Neural crest cell (in vitro differentiated cells): ENCODE data around the gene FAM184B. TPM values are rescaled to one million over a fixed set of nuclear protein-coding genes. Genes with fewer than 3 reads are reported as not detected.
"Not testable (repeated sequence)": the region's sequence is repeated elsewhere in the genome, so short reads cannot be mapped to it uniquely, and the experiment has no call there.

ENCODE experiments used
- DNase-seq: peaks from one replicate; pipeline ENCODE4 v3.0.0; 2021; ENCODE audit warnings: low read depth, mixed read lengths, low spot score
- H3K27ac Mint-ChIP-seq: one replicate; pipeline ENCODE4 v1.8.0; 2021; ENCODE audit warnings: mild to moderate bottlenecking, mixed read lengths; ENCODE audit not compliant: unreplicated experiment
- H3K27me3 Mint-ChIP-seq: 2 replicates; pipeline ENCODE4 v1.8.0; 2021; ENCODE audit warnings: low read depth, mild to moderate bottlenecking, mixed read lengths
- H3K36me3 Mint-ChIP-seq: 2 replicates; pipeline ENCODE4 v1.8.0; 2021; ENCODE audit warnings: low read depth, mild to moderate bottlenecking, mixed read lengths
- H3K4me1 Mint-ChIP-seq: 2 replicates; pipeline ENCODE4 v1.8.0; 2021; ENCODE audit warnings: mixed read lengths
- H3K4me3 Mint-ChIP-seq: one replicate; pipeline ENCODE4 v1.8.0; 2021; ENCODE audit warnings: mild to moderate bottlenecking, mixed read lengths
- H3K9me3 Mint-ChIP-seq: 2 replicates; pipeline ENCODE4 v1.8.0; 2021; ENCODE audit warnings: mixed read lengths
- total RNA-seq: library from RNA; stranded (reverse); gene quantifications from 2 replicates; pipeline ENCODE4 v1.2.1, GENCODE V29; 2021
- TF ChIP-seq, protein P1 (sequence below): fragments of 200-600 bp; sonication (generic); conservative IDR thresholded peaks from 2 replicates; pipeline ENCODE4 v1.5.0; 2021; ENCODE audit warnings: antibody characterized with exemption, mild to moderate bottlenecking

FAM184B gene
- total RNA-seq, 1 donor from 2014 or later, result 0.12 TPM

DNA sequence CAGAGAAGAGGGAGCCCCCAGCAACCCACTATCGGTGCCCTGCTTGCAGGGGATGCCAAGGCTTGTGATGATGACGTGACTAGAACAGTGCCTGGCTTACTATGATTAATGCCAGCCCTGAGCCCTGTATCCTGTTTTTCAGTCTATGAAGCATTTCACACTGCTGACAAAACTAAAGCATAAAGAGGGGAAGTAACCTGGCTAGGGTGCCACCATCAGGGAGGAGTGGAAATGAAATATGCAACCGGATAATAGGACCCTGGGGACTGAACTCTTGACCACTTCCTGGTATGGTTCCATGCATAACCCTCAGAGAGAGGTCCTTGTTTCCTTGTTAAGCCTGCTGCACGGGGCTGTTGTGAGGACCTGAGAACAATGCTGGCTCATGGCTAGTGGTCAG is 116.7 kb downstream of the FAM184B start:
- H3K4me1 Mint-ChIP-seq, result no peaks in the 10 kb centered on the region
- no peak overlapping the region for H3K4me3 Mint-ChIP-seq
- DNase-seq, result no peak
- TF ChIP-seq, protein P1, sequence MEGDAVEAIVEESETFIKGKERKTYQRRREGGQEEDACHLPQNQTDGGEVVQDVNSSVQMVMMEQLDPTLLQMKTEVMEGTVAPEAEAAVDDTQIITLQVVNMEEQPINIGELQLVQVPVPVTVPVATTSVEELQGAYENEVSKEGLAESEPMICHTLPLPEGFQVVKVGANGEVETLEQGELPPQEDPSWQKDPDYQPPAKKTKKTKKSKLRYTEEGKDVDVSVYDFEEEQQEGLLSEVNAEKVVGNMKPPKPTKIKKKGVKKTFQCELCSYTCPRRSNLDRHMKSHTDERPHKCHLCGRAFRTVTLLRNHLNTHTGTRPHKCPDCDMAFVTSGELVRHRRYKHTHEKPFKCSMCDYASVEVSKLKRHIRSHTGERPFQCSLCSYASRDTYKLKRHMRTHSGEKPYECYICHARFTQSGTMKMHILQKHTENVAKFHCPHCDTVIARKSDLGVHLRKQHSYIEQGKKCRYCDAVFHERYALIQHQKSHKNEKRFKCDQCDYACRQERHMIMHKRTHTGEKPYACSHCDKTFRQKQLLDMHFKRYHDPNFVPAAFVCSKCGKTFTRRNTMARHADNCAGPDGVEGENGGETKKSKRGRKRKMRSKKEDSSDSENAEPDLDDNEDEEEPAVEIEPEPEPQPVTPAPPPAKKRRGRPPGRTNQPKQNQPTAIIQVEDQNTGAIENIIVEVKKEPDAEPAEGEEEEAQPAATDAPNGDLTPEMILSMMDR, result no peak
- no peak overlapping the region for H3K27ac Mint-ChIP-seq
- H3K36me3 Mint-ChIP-seq, result no peaks in the 10 kb centered on the region
- H3K27me3 Mint-ChIP-seq, result peaks cover 2% of the 10 kb centered on the region
- H3K9me3 Mint-ChIP-seq, result no peaks in the 10 kb centered on the region

DNA sequence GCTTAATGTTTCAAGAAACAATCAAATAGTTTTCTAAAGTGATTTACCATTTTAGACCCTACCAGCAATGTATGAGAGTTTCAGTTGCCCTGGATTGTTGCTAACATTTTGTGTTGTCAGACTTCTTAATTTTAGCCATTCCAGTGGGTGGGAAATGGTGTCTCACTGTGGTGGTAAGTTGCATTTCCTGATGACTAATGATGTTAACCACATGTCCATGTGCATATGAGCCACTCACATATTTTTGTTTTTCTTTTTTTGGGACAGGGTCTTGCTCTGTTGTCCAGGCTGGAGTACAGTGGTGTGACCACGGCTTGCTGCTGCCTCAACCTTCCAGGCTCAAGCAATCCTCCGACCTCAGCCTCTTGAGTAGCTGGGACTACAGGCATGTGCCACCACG is 118.7 kb downstream of the FAM184B start:
- H3K36me3 Mint-ChIP-seq, result no peaks in the 10 kb centered on the region
- no peak for DNase-seq
- H3K9me3 Mint-ChIP-seq, result no peaks in the 10 kb centered on the region
- no peaks in the 10 kb centered on the region for H3K4me1 Mint-ChIP-seq
- no peak overlapping the region for H3K4me3 Mint-ChIP-seq
- no peak overlapping the region for H3K27ac Mint-ChIP-seq
- peaks cover 2% of the 10 kb centered on the region for H3K27me3 Mint-ChIP-seq
- TF ChIP-seq, protein P1, result no peak

DNA sequence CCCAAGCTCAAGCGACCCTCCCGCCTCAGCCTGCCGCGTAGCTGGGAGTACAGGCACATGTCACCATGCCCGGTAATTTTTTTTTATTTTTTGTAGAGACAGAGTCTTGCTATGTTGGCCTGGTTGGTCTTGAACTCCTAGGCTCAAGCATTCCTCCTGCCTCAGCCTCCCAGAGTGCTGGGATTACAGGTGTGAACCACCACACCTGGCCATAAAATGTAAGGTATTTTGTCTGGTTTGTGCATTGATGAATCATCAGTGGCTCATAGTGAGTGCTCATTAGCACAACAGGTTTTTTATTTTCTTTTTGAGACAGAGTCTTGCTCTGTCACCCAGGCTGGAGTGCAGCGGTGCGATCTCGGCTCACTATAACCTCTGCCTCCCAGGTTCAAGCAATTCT is 122.2 kb downstream of the FAM184B start:
- H3K36me3 Mint-ChIP-seq, H3K9me3 Mint-ChIP-seq, H3K27me3 Mint-ChIP-seq, DNase-seq, H3K4me1 Mint-ChIP-seq, H3K27ac Mint-ChIP-seq, H3K4me3 Mint-ChIP-seq: not testable (repeated sequence)

DNA sequence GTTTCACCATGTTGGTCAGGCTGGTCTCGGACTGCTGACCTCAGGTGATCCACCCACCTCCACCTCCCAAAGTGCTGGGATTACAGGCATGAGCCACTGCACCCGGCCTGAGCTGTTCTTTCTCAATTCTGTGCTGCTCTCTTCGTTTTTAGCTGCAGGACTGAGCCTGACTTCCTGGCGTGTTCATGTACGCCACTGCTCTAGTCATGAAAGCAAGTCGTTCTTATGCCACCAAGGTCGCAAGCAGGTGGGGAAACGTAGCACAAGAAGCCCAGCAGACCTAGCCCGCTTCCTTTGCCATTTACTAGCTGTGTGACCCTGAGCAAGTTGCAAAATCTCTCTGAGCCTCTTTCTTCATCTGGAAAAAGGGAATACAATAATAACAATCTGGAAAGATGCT is 123.6 kb downstream of the FAM184B start:
- Mint-ChIP-seq H3K4me1 (peaks cover 4% of the 10 kb centered on the region), H3K4me3 (no peak overlapping the region), H3K36me3 (no peaks in the 10 kb centered on the region), H3K9me3 (no peaks in the 10 kb centered on the region), H3K27ac (no peak overlapping the region), H3K27me3 (no peaks in the 10 kb centered on the region)
- TF ChIP-seq, protein P1, result no peak
- no peak for DNase-seq

DNA sequence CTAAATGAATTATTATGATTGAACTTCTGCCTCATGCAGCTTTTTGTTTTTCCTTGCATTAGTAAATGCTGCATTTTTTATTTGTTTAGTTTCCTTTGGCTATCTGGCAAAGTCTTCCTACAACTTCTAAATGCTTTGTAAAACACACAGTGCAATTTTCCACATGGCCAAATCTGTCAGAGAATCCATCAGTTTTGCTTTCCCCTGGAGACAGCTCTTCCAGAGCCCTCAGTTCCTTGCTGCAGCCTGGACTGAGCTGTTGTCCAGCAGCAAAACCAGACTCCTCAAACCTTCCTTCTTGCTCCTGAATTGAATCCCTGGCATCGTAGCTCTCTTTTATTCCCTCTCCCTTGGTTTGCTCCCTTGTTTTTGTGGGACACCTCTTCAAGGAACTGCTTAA is 124.3 kb downstream of the FAM184B start:
- H3K9me3 Mint-ChIP-seq, result no peaks in the 10 kb centered on the region
- TF ChIP-seq, protein P1, result no peak
- no peak for DNase-seq
- no peaks in the 10 kb centered on the region for H3K27me3 Mint-ChIP-seq
- H3K4me3 Mint-ChIP-seq, result no peak overlapping the region
- H3K27ac Mint-ChIP-seq, result no peak overlapping the region
- H3K4me1 Mint-ChIP-seq, result peaks cover 4% of the 10 kb centered on the region
- H3K36me3 Mint-ChIP-seq, result no peaks in the 10 kb centered on the region

DNA sequence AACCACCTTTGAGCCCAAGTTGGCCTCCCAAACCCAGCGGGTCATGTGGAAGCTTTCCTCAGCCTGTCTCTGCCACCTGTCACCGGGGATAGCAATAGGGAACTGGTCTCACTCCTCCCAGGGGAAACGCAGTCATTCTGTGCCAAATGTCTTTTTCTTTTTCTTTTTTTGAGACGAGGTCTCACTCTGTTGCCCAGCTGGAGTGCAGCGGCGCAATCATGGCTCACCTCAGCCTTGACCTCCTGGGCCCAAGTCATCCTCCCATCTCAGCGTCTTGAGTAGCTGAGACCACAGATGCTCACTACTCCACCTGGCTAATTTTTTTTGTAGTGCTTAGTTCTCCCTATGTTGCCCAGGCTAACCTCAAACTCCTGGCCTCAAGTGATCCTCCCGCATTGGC is 126.7 kb downstream of the FAM184B start:
- Mint-ChIP-seq H3K27me3 (peaks cover 2% of the 10 kb centered on the region), H3K36me3 (no peaks in the 10 kb centered on the region), H3K4me1 (peaks cover 4% of the 10 kb centered on the region), H3K9me3 (no peaks in the 10 kb centered on the region), H3K27ac (no peak overlapping the region), H3K4me3 (no peak overlapping the region)
- TF ChIP-seq, protein P1, result no peak
- no peak for DNase-seq
